Adrenal gland (tissue), 5 donors: Measurements from ENCODE around the gene DHX58.

Experiments used
- CTCF ChIP-seq, 6 experiments: fragments of 450-650 bp in 4 of 6; fragments of 200-600 bp in 2 of 6; sonication (generic) in 1 of 6; IDR thresholded peaks; 1 replicate in 5 of 6; 2 replicates in 1 of 6; pipeline versions ENCODE4 v1.5.1 to v1.8.0; 2016 to 2021; ENCODE audit warnings: antibody characterized with exemption in 6 of 6, mild to moderate bottlenecking in 2 of 6, moderate library complexity in 1 of 6
- POLR2A ChIP-seq, 2 donors: fragments of 450-650 bp; IDR thresholded peaks; one replicate each; pipeline ENCODE4 v1.6.1; 2017; ENCODE audit warnings: antibody characterized with exemption in 2 of 2, mild to moderate bottlenecking in 2 of 2, moderate library complexity in 1 of 2
- donor health status: DM: no; HTN: no; CAD: no.

DNA sequence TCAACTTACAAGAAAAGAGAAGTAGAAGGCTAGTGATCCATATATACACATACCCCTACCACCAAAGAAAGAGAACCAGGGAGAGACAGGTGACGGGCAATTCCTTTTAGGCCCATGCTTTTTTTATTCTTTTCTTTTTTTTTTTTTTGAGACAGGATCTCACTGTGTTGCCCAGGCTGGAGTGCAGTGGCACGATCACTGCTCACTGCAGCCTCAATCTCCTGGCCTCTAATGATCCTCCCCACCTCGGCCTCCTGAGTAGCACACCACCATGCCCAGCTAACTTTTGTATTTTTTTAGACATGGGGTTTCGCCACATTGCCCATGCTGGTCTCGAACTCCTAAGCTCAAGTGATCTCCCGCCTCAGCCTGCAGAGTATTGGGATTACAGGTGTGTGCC is 14.9 kb upstream of the DHX58 start:
- TF ChIP-seq CTCF (IDR thresholded peaks at IDR 0.05) (no peak), POLR2A (IDR thresholded peaks at IDR 0.05) (no peak)
